GM21528 (cell line): ENCODE results near the gene PTPN21.
"Not testable (repeated sequence)": the region's sequence is repeated elsewhere in the genome, so short reads cannot be mapped to it uniquely, and the experiment has no call there.

Source experiments
- ATAC-seq: cut with Tn5 transposase; IDR thresholded peaks from one replicate; pipeline ENCODE4 v1.9.1; 2021; ENCODE audit warnings: mild to moderate bottlenecking, moderate library complexity; ENCODE audit not compliant: unreplicated experiment, low FRiP score

Gene PTPN21

GRCh38 chr14:88553886-88554456 is 836 bp downstream of the PTPN21 start:
- ATAC-seq = no peak

GRCh38 chr14:88552876-88553275 is 1.9 kb downstream of the PTPN21 start:
- no peak for ATAC-seq

GRCh38 chr14:88551980-88552431 is 2.8 kb downstream of the PTPN21 start:
- no peak for ATAC-seq

GRCh38 chr14:88551094-88551870 is 3.5 kb downstream of the PTPN21 start:
- ATAC-seq = no peak

GRCh38 chr14:88550078-88550477 is 4.7 kb downstream of the PTPN21 start:
- no peak for ATAC-seq

GRCh38 chr14:88547386-88547780 is 7.4 kb downstream of the PTPN21 start:
- no peak for ATAC-seq

GRCh38 chr14:88546621-88547385 is 8.0 kb downstream of the PTPN21 start:
- ATAC-seq = no peak

- ATAC-seq = no peak
Observed at GRCh38 chr14:88545256-88545655, 9.6 kb downstream of the PTPN21 start.

- no peak for ATAC-seq
Observed at GRCh38 chr14:88542857-88543795, 11.7 kb downstream of the PTPN21 start.

- no peak for ATAC-seq
Observed at GRCh38 chr14:88541324-88541723, 13.5 kb downstream of the PTPN21 start.

GRCh38 chr14:88535813-88536212 is 19.0 kb downstream of the PTPN21 start:
- ATAC-seq = no peak

GRCh38 chr14:88535149-88535548 is 19.7 kb downstream of the PTPN21 start:
- ATAC-seq = no peak

GRCh38 chr14:88533064-88533602 is 21.7 kb downstream of the PTPN21 start:
- ATAC-seq = no peak

GRCh38 chr14:88529889-88530288 is 24.9 kb downstream of the PTPN21 start:
- ATAC-seq = not testable (repeated sequence)

- ATAC-seq = no peak
Observed at GRCh38 chr14:88522393-88522792, 32.4 kb downstream of the PTPN21 start.

- ATAC-seq = no peak
Observed at GRCh38 chr14:88521818-88522217, 33.0 kb downstream of the PTPN21 start.

GRCh38 chr14:88519907-88520306 is 34.9 kb downstream of the PTPN21 start:
- ATAC-seq = no peak

- ATAC-seq = no peak
Observed at GRCh38 chr14:88518592-88519512, 36.0 kb downstream of the PTPN21 start.

- ATAC-seq = no peak
Observed at GRCh38 chr14:88516861-88517357, 37.9 kb downstream of the PTPN21 start.
